ENCODE results near the gene CHD5.

- TF ChIP-seq EZH2 (IDR thresholded peaks at IDR 0.05; ENCODE audit: insufficient read depth, poor library complexity, severe bottlenecking) (no peak), EZH2phosphoT487 (IDR thresholded peaks at IDR 0.05; ENCODE audit: insufficient read depth, low read depth) (no peak)
Observed at GRCh38 chr1:6121651-6122370, 58.3 kb downstream of the CHD5 start.

All from GM23248 (cell line).